ENCODE measurements around the gene TPBGL. TPM values are rescaled to one million over a fixed set of nuclear protein-coding genes. Genes with fewer than 3 reads are reported as not detected.

TPBGL gene
- not detected in 2 replicates for total RNA-seq (2014; rRNA removed; shearing (Covaris generic); ENCODE audit: low replicate concordance)

GRCh38 chr11:75240311-75241035 is at the start of gene TPBGL:
TSS of gene TPBGL (plus strand) at chr11:75240774. CDS start at chr11:75241050, 276 bp downstream.
- Histone ChIP-seq H3K79me2 (ENCODE audit: low read length) (no peaks in the 10 kb centered on the region), H3K9me2 (replicated peaks; ENCODE audit: insufficient read depth, low read length) (no peaks in the 10 kb centered on the region), H3K36me3 (ENCODE audit: insufficient read depth, low read length) (no peaks in the 10 kb centered on the region), H3K4me2 (ENCODE audit: low read depth, low read length, poor library complexity, severe bottlenecking) (no peak within 1 kb of the TSS), H3K27ac (ENCODE audit: low read length) (no peak within 1 kb of the TSS), H3K4me3 (ENCODE audit: low read length) (no peak within 1 kb of the TSS), H3K4me1 (ENCODE audit: low read length) (no peaks in the 10 kb centered on the region), H3K27me3 (ENCODE audit: low read length) (no peaks in the 10 kb centered on the region), H4K20me1 (ENCODE audit: insufficient read depth, low read depth, low read length) (no peaks in the 10 kb centered on the region), H3K9ac (ENCODE audit: low read length) (no peak within 1 kb of the TSS), H3K9me3 (ENCODE audit: low read length) (no peaks in the 10 kb centered on the region), H2AFZ (ENCODE audit: low read length) (no peak within 1 kb of the TSS)
- no peak for DNase-seq

- Histone ChIP-seq H2AFZ (ENCODE audit: low read length) (no peak overlapping the region), H3K4me1 (ENCODE audit: low read length) (no peaks in the 10 kb centered on the region), H3K27me3 (ENCODE audit: low read length) (no peaks in the 10 kb centered on the region), H3K9me2 (replicated peaks; ENCODE audit: insufficient read depth, low read length) (no peaks in the 10 kb centered on the region), H3K79me2 (ENCODE audit: low read length) (no peaks in the 10 kb centered on the region), H4K20me1 (ENCODE audit: insufficient read depth, low read depth, low read length) (no peaks in the 10 kb centered on the region), H3K27ac (ENCODE audit: low read length) (no peak overlapping the region), H3K4me2 (ENCODE audit: low read depth, low read length, poor library complexity, severe bottlenecking) (no peak overlapping the region), H3K36me3 (ENCODE audit: insufficient read depth, low read length) (no peaks in the 10 kb centered on the region), H3K4me3 (ENCODE audit: low read length) (no peak overlapping the region), H3K9me3 (ENCODE audit: low read length) (no peaks in the 10 kb centered on the region), H3K9ac (ENCODE audit: low read length) (no peak overlapping the region)
- DNase-seq: no peak
Measured at GRCh38 chr11:75191330-75191717, 49.2 kb upstream of the TPBGL start.

GRCh38 chr11:75193271-75193670 is 47.3 kb upstream of the TPBGL start:
- no peaks in the 10 kb centered on the region for H3K4me1 ChIP-seq (ENCODE audit: low read length)
- no peak for DNase-seq
- no peak overlapping the region for H3K4me3 ChIP-seq (ENCODE audit: low read length)
- H4K20me1 ChIP-seq (ENCODE audit: insufficient read depth, low read depth, low read length): no peaks in the 10 kb centered on the region
- H3K79me2 ChIP-seq (ENCODE audit: low read length): no peaks in the 10 kb centered on the region
- H3K9me3 ChIP-seq (ENCODE audit: low read length): no peaks in the 10 kb centered on the region
- no peaks in the 10 kb centered on the region for H3K9me2 ChIP-seq (replicated peaks; ENCODE audit: insufficient read depth, low read length)
- no peaks in the 10 kb centered on the region for H3K36me3 ChIP-seq (ENCODE audit: insufficient read depth, low read length)
- no peak overlapping the region for H3K4me2 ChIP-seq (ENCODE audit: low read depth, low read length, poor library complexity, severe bottlenecking)
- H3K27ac ChIP-seq (ENCODE audit: low read length): no peak overlapping the region
- no peak overlapping the region for H2AFZ ChIP-seq (ENCODE audit: low read length)
- no peaks in the 10 kb centered on the region for H3K27me3 ChIP-seq (ENCODE audit: low read length)
- H3K9ac ChIP-seq (ENCODE audit: low read length): no peak overlapping the region

GRCh38 chr11:75193711-75194110 is 46.9 kb upstream of the TPBGL start:
- H3K9me2 ChIP-seq (replicated peaks; ENCODE audit: insufficient read depth, low read length): no peaks in the 10 kb centered on the region
- H3K9me3 ChIP-seq (ENCODE audit: low read length): no peaks in the 10 kb centered on the region
- no peak overlapping the region for H3K4me2 ChIP-seq (ENCODE audit: low read depth, low read length, poor library complexity, severe bottlenecking)
- H3K9ac ChIP-seq (ENCODE audit: low read length): no peak overlapping the region
- H2AFZ ChIP-seq (ENCODE audit: low read length): no peak overlapping the region
- no peaks in the 10 kb centered on the region for H3K4me1 ChIP-seq (ENCODE audit: low read length)
- no peak overlapping the region for H3K4me3 ChIP-seq (ENCODE audit: low read length)
- no peak for DNase-seq
- no peaks in the 10 kb centered on the region for H3K36me3 ChIP-seq (ENCODE audit: insufficient read depth, low read length)
- H3K27ac ChIP-seq (ENCODE audit: low read length): no peak overlapping the region
- H4K20me1 ChIP-seq (ENCODE audit: insufficient read depth, low read depth, low read length): no peaks in the 10 kb centered on the region
- H3K27me3 ChIP-seq (ENCODE audit: low read length): no peaks in the 10 kb centered on the region
- no peaks in the 10 kb centered on the region for H3K79me2 ChIP-seq (ENCODE audit: low read length)

- no peak for DNase-seq
- H3K79me2 ChIP-seq (ENCODE audit: low read length): no peaks in the 10 kb centered on the region
- H3K4me3 ChIP-seq (ENCODE audit: low read length): no peak overlapping the region
- no peak overlapping the region for H3K27ac ChIP-seq (ENCODE audit: low read length)
- H3K36me3 ChIP-seq (ENCODE audit: insufficient read depth, low read length): no peaks in the 10 kb centered on the region
- no peak overlapping the region for H3K4me2 ChIP-seq (ENCODE audit: low read depth, low read length, poor library complexity, severe bottlenecking)
- H3K9me2 ChIP-seq (replicated peaks; ENCODE audit: insufficient read depth, low read length): no peaks in the 10 kb centered on the region
- H2AFZ ChIP-seq (ENCODE audit: low read length): no peak overlapping the region
- no peaks in the 10 kb centered on the region for H4K20me1 ChIP-seq (ENCODE audit: insufficient read depth, low read depth, low read length)
- H3K9ac ChIP-seq (ENCODE audit: low read length): no peak overlapping the region
- H3K4me1 ChIP-seq (ENCODE audit: low read length): no peaks in the 10 kb centered on the region
- no peaks in the 10 kb centered on the region for H3K9me3 ChIP-seq (ENCODE audit: low read length)
- no peaks in the 10 kb centered on the region for H3K27me3 ChIP-seq (ENCODE audit: low read length)
Measured at GRCh38 chr11:75194147-75194546, 46.4 kb upstream of the TPBGL start.

- Histone ChIP-seq H3K4me2 (ENCODE audit: low read depth, low read length, poor library complexity, severe bottlenecking) (no peak overlapping the region), H3K9me2 (replicated peaks; ENCODE audit: insufficient read depth, low read length) (no peaks in the 10 kb centered on the region), H4K20me1 (ENCODE audit: insufficient read depth, low read depth, low read length) (no peaks in the 10 kb centered on the region)
Measured at GRCh38 chr11:75195167-75195962, 45.2 kb upstream of the TPBGL start.

GRCh38 chr11:75196426-75196825 is 44.1 kb upstream of the TPBGL start:
- H3K9me2 ChIP-seq (replicated peaks; ENCODE audit: insufficient read depth, low read length): no peaks in the 10 kb centered on the region
- no peaks in the 10 kb centered on the region for H4K20me1 ChIP-seq (ENCODE audit: insufficient read depth, low read depth, low read length)
- H3K4me3 ChIP-seq (ENCODE audit: low read length): no peak overlapping the region
- no peaks in the 10 kb centered on the region for H3K27me3 ChIP-seq (ENCODE audit: low read length)
- H3K4me2 ChIP-seq (ENCODE audit: low read depth, low read length, poor library complexity, severe bottlenecking): no peak overlapping the region
- no peak overlapping the region for H3K27ac ChIP-seq (ENCODE audit: low read length)
- H3K9me3 ChIP-seq (ENCODE audit: low read length): no peaks in the 10 kb centered on the region
- H3K4me1 ChIP-seq (ENCODE audit: low read length): no peaks in the 10 kb centered on the region
- H3K79me2 ChIP-seq (ENCODE audit: low read length): no peaks in the 10 kb centered on the region
- no peak overlapping the region for H2AFZ ChIP-seq (ENCODE audit: low read length)
- no peak overlapping the region for H3K9ac ChIP-seq (ENCODE audit: low read length)
- DNase-seq: no peak
- H3K36me3 ChIP-seq (ENCODE audit: insufficient read depth, low read length): no peaks in the 10 kb centered on the region

More at GRCh38 chr11:75195167-75195962, 45.2 kb upstream of the TPBGL start:
- DNase-seq: no peak
- Histone ChIP-seq H2AFZ (ENCODE audit: low read length) (no peak overlapping the region), H3K79me2 (ENCODE audit: low read length) (no peaks in the 10 kb centered on the region), H3K4me1 (ENCODE audit: low read length) (no peaks in the 10 kb centered on the region), H3K36me3 (ENCODE audit: insufficient read depth, low read length) (no peaks in the 10 kb centered on the region), H3K9ac (ENCODE audit: low read length) (no peak overlapping the region), H3K9me3 (ENCODE audit: low read length) (no peaks in the 10 kb centered on the region), H3K27me3 (ENCODE audit: low read length) (no peaks in the 10 kb centered on the region), H3K27ac (ENCODE audit: low read length) (no peak overlapping the region), H3K4me3 (ENCODE audit: low read length) (no peak overlapping the region)

GRCh38 chr11:75197512-75198277 is 42.9 kb upstream of the TPBGL start:
- Histone ChIP-seq H3K9me3 (ENCODE audit: low read length) (no peaks in the 10 kb centered on the region), H3K4me2 (ENCODE audit: low read depth, low read length, poor library complexity, severe bottlenecking) (no peak overlapping the region), H3K27ac (ENCODE audit: low read length) (no peak overlapping the region), H4K20me1 (ENCODE audit: insufficient read depth, low read depth, low read length) (no peaks in the 10 kb centered on the region), H3K36me3 (ENCODE audit: insufficient read depth, low read length) (no peaks in the 10 kb centered on the region), H3K4me3 (ENCODE audit: low read length) (no peak overlapping the region), H3K9me2 (replicated peaks; ENCODE audit: insufficient read depth, low read length) (no peaks in the 10 kb centered on the region), H3K27me3 (ENCODE audit: low read length) (no peaks in the 10 kb centered on the region), H3K9ac (ENCODE audit: low read length) (no peak overlapping the region), H3K4me1 (ENCODE audit: low read length) (no peaks in the 10 kb centered on the region), H3K79me2 (ENCODE audit: low read length) (no peaks in the 10 kb centered on the region), H2AFZ (ENCODE audit: low read length) (no peak overlapping the region)
- no peak for DNase-seq
